Stomach (tissue), 9 donors: ENCODE measurements around the gene ACTN3. TPM values are rescaled to one million over a fixed set of nuclear protein-coding genes. Genes with fewer than 3 reads are reported as not detected.
"Not testable (repeated sequence)": the region's sequence is repeated elsewhere in the genome, so short reads cannot be mapped to it uniquely, and the experiment has no call there.

Experiments used
- DNase-seq, 2 donors: peaks; one replicate each; pipeline versions ENCODE4 v3.0.0 to v3.0.0-alpha.2; 2013 to 2019
- H3K27ac ChIP-seq, 5 donors: fragments of 200-600 bp in 4 of 5; sonication (generic) in 4 of 5; one replicate each; pipeline ENCODE4 v1.5.1; 2013 to 2019; ENCODE audit warnings: mild to moderate bottlenecking in 1 of 5, moderate library complexity in 1 of 5
- H3K27me3 ChIP-seq, 3 donors: fragments of 200-600 bp; sonication (generic); one replicate each; pipeline ENCODE4 v1.5.1; 2017 to 2019; ENCODE audit warnings: mixed run types in 1 of 3
- H3K36me3 ChIP-seq, 4 donors: fragments of 200-600 bp; sonication (generic); 1 replicate in 3 of 4; 2 replicates in 1 of 4; pipeline ENCODE4 v1.5.1; 2016 to 2019
- H3K4me1 ChIP-seq, 4 donors: fragments of 200-600 bp; sonication (generic); one replicate each; pipeline ENCODE4 v1.5.1; 2016 to 2019
- H3K4me3 ChIP-seq, 4 donors: fragments of 200-600 bp; sonication (generic) in 3 of 4; one replicate each; pipeline ENCODE4 v1.5.1; 2016 to 2019; ENCODE audit warnings: mild to moderate bottlenecking in 1 of 4
- H3K9me3 ChIP-seq, 4 donors: fragments of 200-600 bp; sonication (generic); one replicate each; pipeline ENCODE4 v1.5.1; 2016 to 2019
- CTCF ChIP-seq, 7 experiments: fragments of 450-650 bp in 4 of 7; fragments of 200-600 bp in 3 of 7; sonication (generic) in 3 of 7; IDR thresholded peaks; one replicate each; pipeline ENCODE4 v1.5.1; 2016 to 2019; ENCODE audit warnings: antibody characterized with exemption in 7 of 7, control low read depth in 2 of 7, mild to moderate bottlenecking in 1 of 7
- EP300 ChIP-seq: sonication (generic); formaldehyde crosslinking; IDR thresholded peaks from one replicate; pipeline ENCODE4 v1.6.1; 2017; ENCODE audit warnings: antibody characterized with exemption
- POLR2A ChIP-seq, 4 donors: fragments of 450-650 bp; IDR thresholded peaks; one replicate each; pipeline ENCODE4 v1.6.1; 2016; ENCODE audit warnings: antibody characterized with exemption in 4 of 4, control low read depth in 2 of 4, mild to moderate bottlenecking in 1 of 4, moderate library complexity in 1 of 4
- POLR2AphosphoS5 ChIP-seq, 3 donors: sonication (generic); formaldehyde crosslinking; IDR thresholded peaks; one replicate each; pipeline ENCODE4 v1.6.1; 2016; ENCODE audit warnings: antibody characterized with exemption in 3 of 3
- WGBS, 5 donors: extraction: QIAGEN DNeasy Blood & Tissue Kit in 3 of 5; methylation state at CpG; one replicate each; pipeline versions ENCODE4 v1.1.5 to v1.1.7; 2013 to 2018; 5-methylcytosine and 5-hydroxymethylcytosine counted together
- intact Hi-C: fragments of 100-400 bp; cut with DNase I; formaldehyde crosslinking; loops from one replicate; pipeline ENCODE4 v1.15.1; 2023; ENCODE audit warnings: low total_unique reads
- polyA plus RNA-seq, 3 donors: library from polyadenylated mRNA; stranded (reverse); fragments of 200-250 nt; gene quantifications; one replicate each; pipeline ENCODE4 v1.2.3, GENCODE V29; 2013
- total RNA-seq, 5 donors: library from RNA; depleted of rRNA; stranded (reverse); fragments of >200 nt; gene quantifications; one replicate each; pipeline versions ENCODE4 v1.1.0 to v1.2.3, GENCODE V29; 2014 to 2016
- donor health status: healthy with polysubstance abuse.
- donor health status: Bipolar disorder and iron deficiency.
- donor health status: healthy.

Gene ACTN3
- total and polyA plus RNA-seq, 8 donors, result 0.03 to 0.92 TPM; not detected in 6

GRCh38 chr11:66541892-66542291, 4.8 kb upstream of the ACTN3 start:
- TF ChIP-seq POLR2AphosphoS5 (IDR thresholded peaks at IDR 0.05) (no peak), POLR2A (IDR thresholded peaks at IDR 0.05) (no peak), CTCF (IDR thresholded peaks at IDR 0.05) (no peak), EP300 (no peak)
- no peak overlapping the region for H3K27ac ChIP-seq
- peaks cover 16 to 65% (median 60%) of the 10 kb centered on the region in 4 donors for H3K36me3 ChIP-seq

GRCh38 chr11:66542362-66542761, 4.3 kb upstream of the ACTN3 start:
- WGBS, 5 donors, result 84 to 92% (median 87%) methylated on average over 10 of the region's 10 CpGs
- Histone ChIP-seq H3K9me3 (no peaks in the 10 kb centered on the region), H3K4me3 (no peak overlapping the region), H3K36me3 (peaks cover 11 to 60% (median 55%) of the 10 kb centered on the region in 4 donors), H3K27ac (no peak overlapping the region), H3K27me3 (peaks cover 0 to 4% (median 0%) of the 10 kb centered on the region in 3 donors), H3K4me1 (peaks cover 17 to 47% (median 36%) of the 10 kb centered on the region in 4 donors)
- intact Hi-C loops, result no loop called here
- TF ChIP-seq CTCF (IDR thresholded peaks at IDR 0.05) (no peak), POLR2AphosphoS5 (IDR thresholded peaks at IDR 0.05) (no peak), POLR2A (IDR thresholded peaks at IDR 0.05) (no peak), EP300 (no peak)
- peak in 1 of 2 donors; percentile 38 for DNase-seq

More at GRCh38 chr11:66541892-66542291, 4.8 kb upstream of the ACTN3 start:
- intact Hi-C loops, result no loop called here
- WGBS, 5 donors, result 83 to 90% (median 87%) methylated on average over 4 of the region's 4 CpGs
- H3K27me3 ChIP-seq, result peaks cover 0 to 4% (median 0%) of the 10 kb centered on the region in 3 donors
- DNase-seq, result peak in 1 of 2 donors; percentile 3
- H3K4me3 ChIP-seq, result no peak overlapping the region
- peaks cover 16 to 44% (median 33%) of the 10 kb centered on the region in 4 donors for H3K4me1 ChIP-seq
- no peaks in the 10 kb centered on the region for H3K9me3 ChIP-seq

- H3K4me1 ChIP-seq, result peaks cover 17 to 47% (median 37%) of the 10 kb centered on the region in 4 donors
- no peaks in the 10 kb centered on the region for H3K9me3 ChIP-seq
- 36 to 61% (median 54%) methylated on average over 22 to 26 of the region's 26 CpGs for WGBS, 5 donors
- H3K4me3 ChIP-seq, result no peak overlapping the region
- H3K36me3 ChIP-seq, result peaks cover 11 to 50% (median 49%) of the 10 kb centered on the region in 4 donors
- peak overlapping the region in 3 of 5 donors; percentile 36 to 59 (median 47) for H3K27ac ChIP-seq
- H3K27me3 ChIP-seq, result peaks cover 0 to 4% (median 0%) of the 10 kb centered on the region in 3 donors
- no peak for TF ChIP-seq EP300
- no peak for TF ChIP-seq POLR2A (IDR thresholded peaks at IDR 0.05)
- TF ChIP-seq POLR2AphosphoS5 (IDR thresholded peaks at IDR 0.05), result peak in 1 of 3 donors; percentile 36
- no peak for TF ChIP-seq CTCF (IDR thresholded peaks at IDR 0.05)
- DNase-seq, result peak; percentile 47 to 91
- intact Hi-C loops, result no loop called here
Measured at GRCh38 chr11:66543263-66544107, 3.2 kb upstream of the ACTN3 start.

GRCh38 chr11:66544952-66545351, 1.8 kb upstream of the ACTN3 start:
- intact Hi-C loops, H3K27me3 ChIP-seq, H3K9me3 ChIP-seq, DNase-seq: not testable (repeated sequence)
- H3K36me3 ChIP-seq, result peaks cover 6 to 35% (median 34%) of the 10 kb centered on the region in 4 donors
- peaks cover 17 to 47% (median 37%) of the 10 kb centered on the region in 4 donors for H3K4me1 ChIP-seq
- H3K27ac ChIP-seq, result peak overlapping the region in 3 of 5 donors; percentile 77 to 93 (median 81)
- WGBS, 5 donors, result 48 to 71% (median 62%) methylated on average over 14 of the region's 14 CpGs
- H3K4me3 ChIP-seq, result peak overlapping the region; percentile 68 to 97 (median 80)
